HepG2 (cell line): ENCODE results near the gene B3GNT9. TPM values are rescaled to one million over a fixed set of nuclear protein-coding genes. Genes with fewer than 3 reads are reported as not detected.

ENCODE experiments used
- ADNP ChIP-seq: sonication (generic); formaldehyde crosslinking; IDR thresholded peaks from 2 replicates; pipeline ENCODE4 v1.4.0; 2020; ENCODE audit warnings: missing genetic modification reagents
- ARHGAP35 ChIP-seq: sonication (generic); formaldehyde crosslinking; IDR thresholded peaks from 2 replicates; pipeline ENCODE4 v1.9.0; 2022; ENCODE audit warnings: mild to moderate bottlenecking, inconsistent platforms, moderate library complexity, missing genetic modification reagents, borderline replicate concordance
- ARID5B ChIP-seq: IDR thresholded peaks from 2 replicates; pipeline ENCODE4 v1.4.0; 2020; ENCODE audit warnings: mild to moderate bottlenecking, missing genetic modification reagents
- BHLHE40 ChIP-seq: IDR thresholded peaks from 2 replicates; pipeline ENCODE4 v1.6.1; 2011; ENCODE audit warnings: low read length, improper control_type of control experiment
- CEBPB ChIP-seq: IDR thresholded peaks from 2 replicates; pipeline ENCODE4 v1.6.1; 2011; ENCODE audit warnings: low read depth, low read length, improper control_type of control experiment, borderline replicate concordance
- CENPT ChIP-seq: sonication (generic); formaldehyde crosslinking; IDR thresholded peaks from 2 replicates; pipeline ENCODE4 v1.8.0; 2022; ENCODE audit warnings: low read depth, mild to moderate bottlenecking, moderate library complexity, missing genetic modification reagents
- GABPB1 ChIP-seq: IDR thresholded peaks from 2 replicates; pipeline ENCODE4 v1.6.1; 2016; ENCODE audit warnings: mild to moderate bottlenecking, missing genetic modification reagents, moderate library complexity, missing compliant biosample characterization
- HNRNPUL1 ChIP-seq: fragments of 200-400 bp; formaldehyde crosslinking; IDR thresholded peaks from 2 replicates; pipeline ENCODE4 v1.6.1; 2017; ENCODE audit warnings: low read depth, mild to moderate bottlenecking, low read length, moderate library complexity
- IRF2 ChIP-seq: IDR thresholded peaks from 2 replicates; pipeline ENCODE4 v1.6.1; 2018; ENCODE audit warnings: missing genetic modification reagents, missing compliant biosample characterization
- MAF1 ChIP-seq: sonication (generic); formaldehyde crosslinking; IDR thresholded peaks from 2 replicates; pipeline ENCODE4 v1.5.0; 2020; ENCODE audit warnings: missing genetic modification reagents, borderline replicate concordance
- MED1 ChIP-seq: sonication (generic); formaldehyde crosslinking; IDR thresholded peaks from 2 replicates; pipeline ENCODE4 v1.4.0; 2020; ENCODE audit warnings: missing genetic modification reagents
- POLR2A ChIP-seq, 2 experiments: IDR thresholded peaks; 2 replicates each; pipeline ENCODE4 v1.6.1; 2011; ENCODE audit warnings: low read depth in 2 of 2, low read length in 2 of 2, mild to moderate bottlenecking in 1 of 2, moderate library complexity in 1 of 2; ENCODE audit not compliant: insufficient read depth in 1 of 2
- TBX3 ChIP-seq: fragments of 450-650 bp; IDR thresholded peaks from 2 replicates; pipeline ENCODE4 v1.6.1; 2017; ENCODE audit warnings: antibody characterized with exemption, mild to moderate bottlenecking, inconsistent platforms, borderline replicate concordance
- YEATS2 ChIP-seq: sonication (generic); formaldehyde crosslinking; IDR thresholded peaks from 2 replicates; pipeline ENCODE4 v1.4.0; 2020; ENCODE audit warnings: missing genetic modification reagents, borderline replicate concordance
- ZNF317 ChIP-seq: sonication (generic); formaldehyde crosslinking; IDR thresholded peaks from 2 replicates; pipeline ENCODE4 v1.5.0; 2020; ENCODE audit warnings: mild to moderate bottlenecking, missing genetic modification reagents
- ZNF331 ChIP-seq: sonication (generic); formaldehyde crosslinking; IDR thresholded peaks from 2 replicates; pipeline ENCODE4 v1.4.0; 2020; ENCODE audit warnings: missing genetic modification reagents
- ZNF598 ChIP-seq: sonication (generic); formaldehyde crosslinking; IDR thresholded peaks from 2 replicates; pipeline ENCODE4 v1.5.1; 2020; ENCODE audit warnings: mild to moderate bottlenecking, missing genetic modification reagents, borderline replicate concordance
- ZNF607 ChIP-seq: sonication (generic); formaldehyde crosslinking; IDR thresholded peaks from 2 replicates; pipeline ENCODE4 v1.5.1; 2020; ENCODE audit warnings: missing genetic modification reagents, mild to moderate bottlenecking, borderline replicate concordance
- ZNF776 ChIP-seq: sonication (generic); formaldehyde crosslinking; IDR thresholded peaks from 2 replicates; pipeline ENCODE4 v1.4.0; 2020; ENCODE audit warnings: mild to moderate bottlenecking, missing genetic modification reagents
- ZNF83 ChIP-seq: sonication (generic); formaldehyde crosslinking; IDR thresholded peaks from 2 replicates; pipeline ENCODE4 v1.4.0; 2020; ENCODE audit warnings: missing genetic modification reagents, mild to moderate bottlenecking, borderline replicate concordance
- polyA plus RNA-seq, 8 experiments: library from polyadenylated mRNA; depleted of rRNA in 3 of 8; stranded (reverse) in 7 of 8; unstranded in 1 of 8; fragments of >200 nt; fragmentation: Illumina TruSeq in 4 of 8; extraction: Trizol in 4 of 8; gene quantifications; 2 replicates each; pipeline versions ENCODE4 v1.2.1 to v1.2.3, GENCODE V29; 2011 to 2016; ENCODE audit warnings: low read depth in 4 of 8, missing spikeins in 1 of 8, mixed read lengths in 1 of 8; ENCODE audit not compliant: insufficient read depth in 1 of 8
- total RNA-seq, 5 experiments: library from RNA; depleted of rRNA; stranded (reverse); fragments of >200 nt; fragmentation: Illumina TruSeq; extraction: Trizol; gene quantifications; 2 replicates each; pipeline ENCODE4 v1.2.3, GENCODE V29; 2016; ENCODE audit warnings: low read depth in 1 of 5
- TF ChIP-seq, protein P1 (sequence below): IDR thresholded peaks from 2 replicates; pipeline ENCODE4 v1.6.1; 2016; ENCODE audit warnings: missing compliant biosample characterization, missing genetic modification reagents, borderline replicate concordance
- TF ChIP-seq, protein P2 (sequence below): sonication (generic); formaldehyde crosslinking; IDR thresholded peaks from 2 replicates; pipeline ENCODE4 v1.4.0; 2020; ENCODE audit warnings: mild to moderate bottlenecking, missing genetic modification reagents

B3GNT9 gene
- total and polyA plus RNA-seq, 2 of the 13 experiments (the other 11 are each of a cell fraction or from before 2014, with no cell fraction given): 1.5 to 3.1 TPM

GRCh38 chr16:67177743-67178699 lies 27.2 kb upstream of the B3GNT9 start (continued):
- TF ChIP-seq ARHGAP35 (no peak; the same call in 1 of the 2 replicates), ZNF83 (CRISPR knock-in tag) (peak; percentile 92; the same call in 1 of the 2 replicates), CENPT (peak; percentile 67; the same call in 1 of the 2 replicates), ARID5B (CRISPR knock-in tag) (0 out of 2 replicates have a peak, but pooled peaks have one; percentile 8), IRF2 (CRISPR knock-in tag) (no peak), POLR2A (IDR thresholded peaks at IDR 0.05; ENCODE audit: insufficient read depth in 1 of 2, low read depth in 2 of 2, low read length in 2 of 2) (0 out of 4 replicates have a peak, but pooled peaks of 1 of the 2 experiments have one; percentile 32), ZNF607 (peak; percentile 59; the same call in 1 of the 2 replicates), HNRNPUL1 (no peak), ZNF598 (peak; percentile 25; the same call in 1 of the 2 replicates), YEATS2 (CRISPR knock-in tag) (0 out of 2 replicates have a peak, but pooled peaks have one; percentile 55), ZNF776 (peak; percentile 95), MED1 (peak; percentile 47; the same call in 1 of the 2 replicates), ADNP (CRISPR knock-in tag) (no peak), TBX3 (0 out of 2 replicates have a peak, but pooled peaks have one; percentile 29), CEBPB (no peak), ZNF317 (CRISPR knock-in tag) (no peak), ZNF331 (CRISPR knock-in tag) (peak; percentile 27; the same call in 1 of the 2 replicates), BHLHE40 (0 out of 2 replicates have a peak, but pooled peaks have one; percentile 3), MAF1 (0 out of 2 replicates have a peak, but pooled peaks have one; percentile 10), GABPB1 (CRISPR knock-in tag) (peak; percentile 65; the same call in 1 of the 2 replicates)
- TF ChIP-seq, protein P1, sequence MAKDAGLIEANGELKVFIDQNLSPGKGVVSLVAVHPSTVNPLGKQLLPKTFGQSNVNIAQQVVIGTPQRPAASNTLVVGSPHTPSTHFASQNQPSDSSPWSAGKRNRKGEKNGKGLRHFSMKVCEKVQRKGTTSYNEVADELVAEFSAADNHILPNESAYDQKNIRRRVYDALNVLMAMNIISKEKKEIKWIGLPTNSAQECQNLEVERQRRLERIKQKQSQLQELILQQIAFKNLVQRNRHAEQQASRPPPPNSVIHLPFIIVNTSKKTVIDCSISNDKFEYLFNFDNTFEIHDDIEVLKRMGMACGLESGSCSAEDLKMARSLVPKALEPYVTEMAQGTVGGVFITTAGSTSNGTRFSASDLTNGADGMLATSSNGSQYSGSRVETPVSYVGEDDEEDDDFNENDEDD: peak; percentile 82; the same call in 1 of the 2 replicates
- TF ChIP-seq, protein P2, sequence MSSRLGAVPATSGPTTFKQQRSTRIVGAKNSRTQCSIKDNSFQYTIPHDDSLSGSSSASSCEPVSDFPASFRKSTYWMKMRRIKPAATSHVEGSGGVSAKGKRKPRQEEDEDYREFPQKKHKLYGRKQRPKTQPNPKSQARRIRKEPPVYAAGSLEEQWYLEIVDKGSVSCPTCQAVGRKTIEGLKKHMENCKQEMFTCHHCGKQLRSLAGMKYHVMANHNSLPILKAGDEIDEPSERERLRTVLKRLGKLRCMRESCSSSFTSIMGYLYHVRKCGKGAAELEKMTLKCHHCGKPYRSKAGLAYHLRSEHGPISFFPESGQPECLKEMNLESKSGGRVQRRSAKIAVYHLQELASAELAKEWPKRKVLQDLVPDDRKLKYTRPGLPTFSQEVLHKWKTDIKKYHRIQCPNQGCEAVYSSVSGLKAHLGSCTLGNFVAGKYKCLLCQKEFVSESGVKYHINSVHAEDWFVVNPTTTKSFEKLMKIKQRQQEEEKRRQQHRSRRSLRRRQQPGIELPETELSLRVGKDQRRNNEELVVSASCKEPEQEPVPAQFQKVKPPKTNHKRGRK (CRISPR knock-in tag): 0 out of 2 replicates have a peak, but pooled peaks have one; percentile 12
